Spleen (tissue), 7 donors: ENCODE results near the gene RPL34.

ENCODE experiments used
- POLR2A ChIP-seq, 3 donors: fragments of 450-650 bp; IDR thresholded peaks; one replicate each; pipeline ENCODE4 v1.5.1; 2017; ENCODE audit warnings: antibody characterized with exemption in 3 of 3, mild to moderate bottlenecking in 1 of 3
- TF ChIP-seq, protein P1 (sequence below), 11 experiments: fragments of 200-600 bp in 7 of 11; fragments of 450-650 bp in 4 of 11; sonication (generic) in 4 of 11; IDR thresholded peaks in 8 of 11; conservative IDR thresholded peaks in 3 of 11; 1 replicate in 7 of 11; 2 replicates in 4 of 11; pipeline versions ENCODE4 v1.4.0 to v1.8.0; 2016 to 2021; ENCODE audit warnings: antibody characterized with exemption in 11 of 11, inconsistent platforms in 4 of 11, mild to moderate bottlenecking in 1 of 11
- donor health status: DM: no; HTN: no; CAD: no; lungs with moderate emphysema.
- donor health status: DM: no; HTN: no; CAD: no.
- donor health status: DM: no; HTN: no; CAD: no.

- TF ChIP-seq, protein P1, sequence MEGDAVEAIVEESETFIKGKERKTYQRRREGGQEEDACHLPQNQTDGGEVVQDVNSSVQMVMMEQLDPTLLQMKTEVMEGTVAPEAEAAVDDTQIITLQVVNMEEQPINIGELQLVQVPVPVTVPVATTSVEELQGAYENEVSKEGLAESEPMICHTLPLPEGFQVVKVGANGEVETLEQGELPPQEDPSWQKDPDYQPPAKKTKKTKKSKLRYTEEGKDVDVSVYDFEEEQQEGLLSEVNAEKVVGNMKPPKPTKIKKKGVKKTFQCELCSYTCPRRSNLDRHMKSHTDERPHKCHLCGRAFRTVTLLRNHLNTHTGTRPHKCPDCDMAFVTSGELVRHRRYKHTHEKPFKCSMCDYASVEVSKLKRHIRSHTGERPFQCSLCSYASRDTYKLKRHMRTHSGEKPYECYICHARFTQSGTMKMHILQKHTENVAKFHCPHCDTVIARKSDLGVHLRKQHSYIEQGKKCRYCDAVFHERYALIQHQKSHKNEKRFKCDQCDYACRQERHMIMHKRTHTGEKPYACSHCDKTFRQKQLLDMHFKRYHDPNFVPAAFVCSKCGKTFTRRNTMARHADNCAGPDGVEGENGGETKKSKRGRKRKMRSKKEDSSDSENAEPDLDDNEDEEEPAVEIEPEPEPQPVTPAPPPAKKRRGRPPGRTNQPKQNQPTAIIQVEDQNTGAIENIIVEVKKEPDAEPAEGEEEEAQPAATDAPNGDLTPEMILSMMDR (IDR thresholded peaks at IDR 0.05 in 8 of 11, conservative IDR thresholded peaks at IDR 0.05 in 3 of 11) = no peak
- no peak for TF ChIP-seq POLR2A (IDR thresholded peaks at IDR 0.05)
These were observed 29.5 kb downstream of the RPL34 start for GRCh38 chr4:108649863-108650211.
